Thyroid gland (tissue), 4 donors: ENCODE data around the gene GNG12. TPM values are rescaled to one million over a fixed set of nuclear protein-coding genes. Genes with fewer than 3 reads are reported as not detected.

ENCODE experiments used
- DNase-seq, 2 donors: peaks; one replicate each; pipeline ENCODE4 v3.0.0-alpha.2; 2019
- H3K27ac ChIP-seq, 3 donors: fragments of 200-600 bp; sonication (generic); 1 replicate in 2 of 3; 2 replicates in 1 of 3; pipeline ENCODE4 v1.5.1; 2016 to 2019; ENCODE audit warnings: mild to moderate bottlenecking in 1 of 3, moderate library complexity in 1 of 3
- H3K27me3 ChIP-seq: fragments of 200-600 bp; sonication (generic); one replicate; pipeline ENCODE4 v1.5.1; 2019
- H3K36me3 ChIP-seq, 2 donors: fragments of 200-600 bp; sonication (generic); one replicate each; pipeline ENCODE4 v1.5.1; 2016 to 2019
- H3K4me1 ChIP-seq, 2 donors: fragments of 200-600 bp; sonication (generic); one replicate each; pipeline ENCODE4 v1.5.1; 2017 to 2019
- H3K4me3 ChIP-seq, 3 donors: fragments of 200-600 bp; sonication (generic); replicated peaks in 1 of 3; 1 replicate in 2 of 3; 2 replicates in 1 of 3; pipeline ENCODE4 v1.5.1; 2016; ENCODE audit warnings: mild to moderate bottlenecking in 1 of 3
- H3K9me3 ChIP-seq: fragments of 200-600 bp; sonication (generic); one replicate; pipeline ENCODE4 v1.5.1; 2017
- POLR2A ChIP-seq, 2 donors: fragments of 450-650 bp; IDR thresholded peaks; one replicate each; pipeline ENCODE4 v1.6.1; 2017; ENCODE audit warnings: antibody characterized with exemption in 2 of 2, mild to moderate bottlenecking in 2 of 2, moderate library complexity in 1 of 2
- WGBS, 2 donors: methylation state at CpG; one replicate each; pipeline ENCODE4 v1.1.5; 2017; 5-methylcytosine and 5-hydroxymethylcytosine counted together
- intact Hi-C: fragments of 100-400 bp; cut with DNase I; formaldehyde crosslinking; loops from one replicate; pipeline ENCODE4 v1.15.1; 2023
- total RNA-seq, 4 donors: library from RNA; depleted of rRNA; stranded (reverse); fragments of >200 nt; gene quantifications; one replicate each; pipeline ENCODE4 v1.2.3, GENCODE V29; 2016
- TF ChIP-seq, protein P1 (sequence below), 6 experiments: fragments of 200-600 bp in 3 of 6; fragments of 450-650 bp in 3 of 6; sonication (generic) in 3 of 6; IDR thresholded peaks; one replicate each; pipeline ENCODE4 v1.5.1; 2016 to 2019; ENCODE audit warnings: antibody characterized with exemption in 6 of 6, mild to moderate bottlenecking in 2 of 6, inconsistent platforms in 1 of 6, moderate library complexity in 1 of 6

Gene GNG12
- total RNA-seq, 4 donors from 2014 or later, result 100 to 155 (median 127) TPM

DNA sequence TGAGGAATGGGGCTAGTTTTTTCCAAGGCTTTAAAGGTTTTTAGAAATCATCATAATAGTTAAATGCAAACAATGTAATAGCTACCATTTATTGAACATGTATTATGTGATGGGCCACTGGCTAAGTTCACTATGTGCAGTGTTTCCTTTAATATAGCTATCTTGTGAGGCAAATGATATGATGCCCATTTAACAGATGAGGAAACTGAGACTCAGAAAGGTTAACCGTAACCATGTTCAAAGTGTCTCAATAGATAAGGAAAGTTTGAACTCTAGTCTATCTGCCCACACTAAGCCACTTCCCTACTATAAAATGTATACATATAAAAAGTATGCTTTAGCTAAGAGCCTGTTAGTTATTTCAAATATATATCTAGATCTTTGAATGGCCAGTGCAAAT is 64.8 kb downstream of the GNG12 start:
- Histone ChIP-seq H3K4me3 (no peak overlapping the region), H3K36me3 (no peaks in the 10 kb centered on the region), H3K4me1 (peaks cover 0 to 15% of the 10 kb centered on the region in 2 donors), H3K27me3 (no peaks in the 10 kb centered on the region), H3K9me3 (no peaks in the 10 kb centered on the region), H3K27ac (no peak overlapping the region)
- TF ChIP-seq, protein P1, sequence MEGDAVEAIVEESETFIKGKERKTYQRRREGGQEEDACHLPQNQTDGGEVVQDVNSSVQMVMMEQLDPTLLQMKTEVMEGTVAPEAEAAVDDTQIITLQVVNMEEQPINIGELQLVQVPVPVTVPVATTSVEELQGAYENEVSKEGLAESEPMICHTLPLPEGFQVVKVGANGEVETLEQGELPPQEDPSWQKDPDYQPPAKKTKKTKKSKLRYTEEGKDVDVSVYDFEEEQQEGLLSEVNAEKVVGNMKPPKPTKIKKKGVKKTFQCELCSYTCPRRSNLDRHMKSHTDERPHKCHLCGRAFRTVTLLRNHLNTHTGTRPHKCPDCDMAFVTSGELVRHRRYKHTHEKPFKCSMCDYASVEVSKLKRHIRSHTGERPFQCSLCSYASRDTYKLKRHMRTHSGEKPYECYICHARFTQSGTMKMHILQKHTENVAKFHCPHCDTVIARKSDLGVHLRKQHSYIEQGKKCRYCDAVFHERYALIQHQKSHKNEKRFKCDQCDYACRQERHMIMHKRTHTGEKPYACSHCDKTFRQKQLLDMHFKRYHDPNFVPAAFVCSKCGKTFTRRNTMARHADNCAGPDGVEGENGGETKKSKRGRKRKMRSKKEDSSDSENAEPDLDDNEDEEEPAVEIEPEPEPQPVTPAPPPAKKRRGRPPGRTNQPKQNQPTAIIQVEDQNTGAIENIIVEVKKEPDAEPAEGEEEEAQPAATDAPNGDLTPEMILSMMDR (IDR thresholded peaks at IDR 0.05), result no peak
- intact Hi-C loops, result loop anchor here (10.0 kb wide), 1 partner anchor 346 kb away; no protein-coding TSS in a partner anchor
- DNase-seq, result no peak
- 91 to 95% methylated on average over 1 of the region's 1 CpG for WGBS, 2 donors

DNA sequence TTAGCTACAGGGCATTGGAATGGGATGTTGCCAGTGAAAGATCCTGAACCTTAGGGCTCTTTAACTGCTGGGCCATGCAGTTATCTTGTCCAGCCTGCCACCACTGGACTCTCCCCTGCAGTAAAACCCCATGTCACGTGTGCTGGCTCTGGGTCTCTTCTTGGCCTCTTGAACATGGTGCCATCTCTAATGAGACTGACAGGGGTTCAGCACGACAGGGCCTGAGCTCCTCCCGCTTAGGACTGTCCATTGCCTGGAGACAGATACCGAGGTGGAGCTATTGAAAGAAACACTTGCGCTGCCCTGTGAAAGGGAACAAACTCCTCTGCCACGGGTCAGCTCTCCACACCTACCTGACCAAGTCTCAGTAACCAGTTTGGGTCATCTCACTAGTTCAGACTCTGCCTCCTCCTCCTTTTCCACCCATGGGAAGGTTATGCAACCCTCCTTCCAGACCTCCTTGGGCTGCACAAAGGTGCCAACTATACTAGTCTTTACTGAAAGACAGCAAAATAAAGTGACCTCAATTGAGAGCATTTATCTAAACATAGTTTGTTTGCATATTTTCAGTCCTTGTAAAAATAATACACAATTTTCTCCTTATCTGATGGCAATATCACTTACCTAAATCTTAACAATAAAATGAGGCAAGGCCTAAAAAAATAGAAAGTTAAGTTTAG is 66.0 kb downstream of the GNG12 start:
- DNase-seq, result no peak
- WGBS, 2 donors, result 85 to 86% methylated on average over 3 to 6 of the region's 6 CpGs
- Histone ChIP-seq H3K27ac (no peak overlapping the region), H3K27me3 (no peaks in the 10 kb centered on the region), H3K4me1 (peaks cover 0 to 15% of the 10 kb centered on the region in 2 donors), H3K4me3 (no peak overlapping the region), H3K36me3 (no peaks in the 10 kb centered on the region), H3K9me3 (no peaks in the 10 kb centered on the region)
- intact Hi-C loops, result loop anchor here (10.0 kb wide), 1 partner anchor 348 kb away; no protein-coding TSS in a partner anchor
- TF ChIP-seq POLR2A (IDR thresholded peaks at IDR 0.05), result no peak
- TF ChIP-seq, protein P1 (IDR thresholded peaks at IDR 0.05), result no peak

DNA sequence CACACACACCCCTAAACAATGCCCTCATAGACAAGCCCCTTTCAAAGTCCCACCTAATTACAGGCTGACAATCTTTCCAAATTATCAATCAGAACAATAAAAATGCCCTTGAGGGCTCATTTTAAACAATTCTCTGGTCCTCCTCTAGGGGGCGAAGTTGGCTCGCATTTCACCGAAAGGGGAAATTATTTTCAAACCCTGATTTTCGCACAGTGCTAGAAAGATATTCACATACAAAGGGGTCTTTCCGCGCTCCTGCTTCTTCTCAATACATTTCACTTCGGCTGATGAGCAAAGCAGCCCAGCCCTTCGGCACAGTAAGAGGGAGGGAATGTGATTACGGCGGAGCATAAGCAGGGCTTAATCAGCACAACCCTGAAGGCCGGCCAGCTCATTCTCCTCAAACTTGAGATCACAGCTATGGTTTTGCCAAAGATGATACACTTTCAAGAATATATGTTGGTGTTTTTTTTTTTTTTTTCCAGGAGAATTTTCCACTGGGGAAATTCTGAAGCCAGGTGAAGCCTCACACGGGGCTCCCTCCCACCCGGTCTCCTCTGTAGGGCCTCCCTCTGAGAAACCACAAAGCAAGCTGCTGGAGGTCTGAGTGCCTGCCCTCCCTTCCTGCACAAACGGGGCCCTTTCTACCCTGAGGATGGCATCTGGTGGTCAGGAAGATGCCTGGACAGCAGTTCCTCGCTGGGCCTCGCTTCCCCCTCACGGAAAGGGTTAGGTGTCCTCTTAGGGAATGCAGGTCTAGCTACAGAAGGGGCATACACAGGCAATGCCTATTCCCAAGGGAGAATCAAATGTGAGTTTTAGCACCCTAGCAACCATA is 66.9 kb downstream of the GNG12 start:
- Histone ChIP-seq H3K4me1 (peaks cover 0 to 14% of the 10 kb centered on the region in 2 donors), H3K4me3 (no peak overlapping the region), H3K27me3 (no peaks in the 10 kb centered on the region), H3K27ac (peak overlapping the region in 1 of 3 donors; percentile 57), H3K9me3 (no peaks in the 10 kb centered on the region), H3K36me3 (no peaks in the 10 kb centered on the region)
- WGBS, 2 donors, result 33 to 36% methylated on average over 17 of the region's 17 CpGs
- TF ChIP-seq, protein P1 (IDR thresholded peaks at IDR 0.05), result peak; percentile 75 to 92 (median 80)
- no peak for TF ChIP-seq POLR2A (IDR thresholded peaks at IDR 0.05)
- DNase-seq, result peak; percentile 33 to 39
- intact Hi-C loops, result loop anchor here (10.0 kb wide), 1 partner anchor 348 kb away; no protein-coding TSS in a partner anchor

DNA sequence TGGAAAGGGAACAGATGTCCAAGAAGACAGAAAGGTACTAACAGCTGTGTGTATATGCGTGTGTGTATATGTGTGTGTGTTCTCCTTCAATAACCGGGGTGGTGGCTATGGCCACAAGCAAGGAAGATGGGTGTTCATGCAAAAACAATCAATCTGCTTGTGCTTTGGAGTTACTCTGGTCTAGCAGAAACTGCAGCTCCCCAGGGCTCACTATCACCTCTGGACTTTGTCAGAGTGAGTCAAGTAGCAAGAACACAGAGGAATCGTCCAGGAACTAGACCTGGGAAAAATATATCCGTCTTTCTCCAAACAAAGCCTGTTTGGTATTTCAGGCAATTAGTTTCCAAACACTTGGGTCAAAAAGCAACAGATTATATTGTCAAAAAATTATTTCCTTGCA is 68.6 kb downstream of the GNG12 start:
- TF ChIP-seq, protein P1 (IDR thresholded peaks at IDR 0.05), result no peak
- TF ChIP-seq POLR2A (IDR thresholded peaks at IDR 0.05), result no peak
- Histone ChIP-seq H3K27me3 (no peaks in the 10 kb centered on the region), H3K9me3 (no peaks in the 10 kb centered on the region), H3K4me1 (peaks cover 10 to 22% of the 10 kb centered on the region in 2 donors), H3K36me3 (no peaks in the 10 kb centered on the region), H3K27ac (no peak overlapping the region), H3K4me3 (no peak overlapping the region)
- no peak for DNase-seq
- intact Hi-C loops, result loop anchor here (5.0 to 10.0 kb wide), 2 partner anchors 237 to 350 kb away; no protein-coding TSS in a partner anchor
- WGBS, 2 donors, result 79 to 90% methylated on average over 4 of the region's 4 CpGs
